HCT116 (cell line): ENCODE results near the gene GOLT1A.

Experiments
- EGR1 ChIP-seq: IDR thresholded peaks from 2 replicates; pipeline ENCODE4 v1.6.1; 2012; ENCODE audit warnings: low read depth
- EZH2 ChIP-seq: fragments of 200-600 bp; sonication (generic); IDR thresholded peaks from 2 replicates; pipeline ENCODE4 v1.6.1; 2017; ENCODE audit warnings: antibody characterized with exemption, mixed run types
- POLR2A ChIP-seq: IDR thresholded peaks from 2 replicates; pipeline ENCODE4 v1.7.0; 2011; ENCODE audit warnings: borderline replicate concordance; ENCODE audit not compliant: insufficient read depth, insufficient read length; ENCODE audit errors: extremely low read depth
- TF ChIP-seq, protein P1 (sequence below), 3 experiments: fragments of 200-600 bp in 1 of 3; sonication (generic) in 1 of 3; IDR thresholded peaks in 2 of 3; conservative IDR thresholded peaks in 1 of 3; 2 replicates each; pipeline ENCODE4 v1.5.1; 2012 to 2017; ENCODE audit warnings: low read depth in 2 of 3, low read length in 2 of 3, antibody characterized with exemption in 1 of 3, borderline replicate concordance in 1 of 3, control low read depth in 1 of 3, mild to moderate bottlenecking in 1 of 3, mixed read lengths in 1 of 3, mixed run types in 1 of 3, moderate library complexity in 1 of 3; ENCODE audit not compliant: insufficient read depth in 1 of 3
- TF ChIP-seq, protein P2 (sequence below): IDR thresholded peaks from 2 replicates; pipeline ENCODE4 v1.6.1; 2012

DNA sequence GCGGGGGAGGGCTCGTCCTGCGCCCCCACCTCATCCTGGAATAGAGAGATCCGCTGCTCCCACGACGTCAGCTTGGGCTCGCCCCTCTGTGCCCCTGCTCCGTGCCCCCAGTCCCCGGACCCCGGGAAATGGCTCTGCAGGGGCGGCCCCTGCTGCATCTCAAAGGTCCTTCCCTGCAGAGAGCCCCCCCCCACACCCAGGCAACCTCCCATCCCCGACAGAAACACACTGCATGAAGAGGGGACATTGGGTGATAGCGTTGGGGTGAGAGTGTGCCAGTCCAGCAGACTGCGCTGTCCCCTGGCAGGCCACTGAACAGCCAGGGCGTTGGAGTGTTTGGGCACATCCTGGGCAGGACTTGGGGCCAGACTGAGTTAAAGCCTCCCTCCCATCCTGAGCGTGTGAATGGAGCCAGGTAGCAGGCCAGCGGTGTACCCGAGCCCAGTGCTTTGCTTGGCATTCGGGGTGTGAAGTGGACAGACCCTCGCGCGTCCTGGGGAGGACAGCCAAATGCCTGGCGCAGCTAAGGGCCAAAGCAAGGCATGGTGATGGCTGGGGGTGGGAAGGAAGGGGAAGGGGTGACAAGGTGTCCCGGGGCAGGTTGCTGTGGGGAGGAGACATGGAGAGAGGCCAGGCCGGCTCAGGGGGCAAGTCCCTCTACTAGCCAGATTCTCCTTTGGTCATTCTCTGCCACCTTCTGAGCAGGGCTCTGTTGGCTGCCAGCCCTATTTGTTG is 61.3 kb downstream of the GOLT1A start:
- TF ChIP-seq EGR1: no peak
- TF ChIP-seq POLR2A: no peak
- TF ChIP-seq, protein P1, sequence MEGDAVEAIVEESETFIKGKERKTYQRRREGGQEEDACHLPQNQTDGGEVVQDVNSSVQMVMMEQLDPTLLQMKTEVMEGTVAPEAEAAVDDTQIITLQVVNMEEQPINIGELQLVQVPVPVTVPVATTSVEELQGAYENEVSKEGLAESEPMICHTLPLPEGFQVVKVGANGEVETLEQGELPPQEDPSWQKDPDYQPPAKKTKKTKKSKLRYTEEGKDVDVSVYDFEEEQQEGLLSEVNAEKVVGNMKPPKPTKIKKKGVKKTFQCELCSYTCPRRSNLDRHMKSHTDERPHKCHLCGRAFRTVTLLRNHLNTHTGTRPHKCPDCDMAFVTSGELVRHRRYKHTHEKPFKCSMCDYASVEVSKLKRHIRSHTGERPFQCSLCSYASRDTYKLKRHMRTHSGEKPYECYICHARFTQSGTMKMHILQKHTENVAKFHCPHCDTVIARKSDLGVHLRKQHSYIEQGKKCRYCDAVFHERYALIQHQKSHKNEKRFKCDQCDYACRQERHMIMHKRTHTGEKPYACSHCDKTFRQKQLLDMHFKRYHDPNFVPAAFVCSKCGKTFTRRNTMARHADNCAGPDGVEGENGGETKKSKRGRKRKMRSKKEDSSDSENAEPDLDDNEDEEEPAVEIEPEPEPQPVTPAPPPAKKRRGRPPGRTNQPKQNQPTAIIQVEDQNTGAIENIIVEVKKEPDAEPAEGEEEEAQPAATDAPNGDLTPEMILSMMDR (IDR thresholded peaks at IDR 0.05 in 2 of 3, conservative IDR thresholded peaks at IDR 0.05 in 1 of 3; ENCODE audit: borderline replicate concordance in 1 of 3, insufficient read depth in 1 of 3, low read depth in 2 of 3, low read length in 2 of 3): no peak
- TF ChIP-seq, protein P2, sequence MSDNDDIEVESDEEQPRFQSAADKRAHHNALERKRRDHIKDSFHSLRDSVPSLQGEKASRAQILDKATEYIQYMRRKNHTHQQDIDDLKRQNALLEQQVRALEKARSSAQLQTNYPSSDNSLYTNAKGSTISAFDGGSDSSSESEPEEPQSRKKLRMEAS: no peak
- no peak for TF ChIP-seq EZH2
